Measurements from ENCODE around the gene MEST.

MEST gene

DNA sequence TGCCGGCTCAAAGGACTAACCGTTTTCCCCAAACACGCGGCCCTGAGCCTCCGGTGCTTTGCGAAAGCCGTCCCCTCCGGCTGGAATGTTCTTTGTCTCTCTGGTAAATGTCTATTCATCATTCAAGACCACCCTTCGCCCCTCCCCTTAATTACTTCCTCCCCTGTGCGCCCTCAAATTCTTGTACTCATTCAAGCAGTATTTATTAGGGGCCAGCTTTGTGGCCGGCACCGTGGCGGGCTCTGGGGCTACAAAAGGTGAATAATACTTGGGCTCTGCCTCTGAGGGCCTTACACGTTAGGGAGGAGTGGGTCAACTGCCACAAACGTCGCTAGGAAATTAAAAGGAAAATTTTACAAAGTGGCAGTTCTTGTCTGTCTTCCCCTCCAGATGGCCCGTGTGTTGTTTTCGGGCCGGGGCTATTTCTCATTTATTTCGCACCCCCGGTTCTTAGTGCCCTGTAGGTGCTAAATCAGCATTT lies 1.5 kb upstream of the MEST start:
- no peak overlapping the region for H3K4me3 ChIP-seq (ENCODE audit: low read depth, low read length)
- no peak for DNase-seq (ENCODE audit: low read depth)
- TF ChIP-seq CTCF (IDR thresholded peaks at IDR 0.05; ENCODE audit: low read depth, low read length, missing control alignments) = no peak

- H3K4me3 ChIP-seq (ENCODE audit: low read depth, low read length) = peak overlapping the region; percentile 26
- TF ChIP-seq CTCF (IDR thresholded peaks at IDR 0.05; ENCODE audit: low read depth, low read length, missing control alignments) = peak; percentile 46
- no peak for DNase-seq (ENCODE audit: low read depth)
Measured at GRCh38 chr7:130490888-130491804, 739 bp upstream of the MEST start.

- DNase-seq (ENCODE audit: low read depth) = no peak
- no peak overlapping the region for H3K4me3 ChIP-seq (ENCODE audit: low read depth, low read length)
- TF ChIP-seq CTCF (IDR thresholded peaks at IDR 0.05; ENCODE audit: low read depth, low read length, missing control alignments) = no peak
Measured at GRCh38 chr7:130492523-130493274, 814 bp downstream of the MEST start.

DNA sequence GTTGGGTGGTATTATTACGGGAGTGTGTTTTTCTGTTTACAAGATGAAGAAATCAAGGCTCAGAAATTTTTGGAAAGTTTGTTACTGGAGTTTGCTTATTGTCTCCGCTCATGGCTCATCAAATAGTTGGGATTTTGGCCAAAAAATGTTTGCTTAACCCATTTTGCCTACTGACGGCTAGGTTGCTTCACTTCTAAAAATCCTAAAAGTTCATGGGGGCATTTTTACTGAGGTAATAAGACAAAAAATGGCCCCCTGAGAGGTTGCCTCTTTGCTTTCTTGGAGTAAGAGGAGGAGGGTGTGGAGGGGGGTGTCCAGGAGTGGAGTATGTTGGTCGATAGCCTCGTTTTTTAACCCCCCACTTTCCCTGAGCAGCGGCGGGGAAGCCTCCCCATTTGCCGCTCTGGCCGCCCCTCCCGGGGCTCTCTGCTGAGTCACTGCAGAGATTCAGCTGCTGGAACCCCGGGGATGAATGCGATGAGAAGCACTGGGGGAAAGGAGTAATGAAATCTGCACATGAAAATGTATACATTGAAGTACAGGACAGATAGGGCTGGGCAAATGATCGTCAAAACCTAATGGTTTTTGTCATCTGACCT lies 1.5 kb downstream of the MEST start:
- no peak overlapping the region for H3K4me3 ChIP-seq (ENCODE audit: low read depth, low read length)
- DNase-seq (ENCODE audit: low read depth) = no peak
- no peak for TF ChIP-seq CTCF (IDR thresholded peaks at IDR 0.05; ENCODE audit: low read depth, low read length, missing control alignments)

DNA sequence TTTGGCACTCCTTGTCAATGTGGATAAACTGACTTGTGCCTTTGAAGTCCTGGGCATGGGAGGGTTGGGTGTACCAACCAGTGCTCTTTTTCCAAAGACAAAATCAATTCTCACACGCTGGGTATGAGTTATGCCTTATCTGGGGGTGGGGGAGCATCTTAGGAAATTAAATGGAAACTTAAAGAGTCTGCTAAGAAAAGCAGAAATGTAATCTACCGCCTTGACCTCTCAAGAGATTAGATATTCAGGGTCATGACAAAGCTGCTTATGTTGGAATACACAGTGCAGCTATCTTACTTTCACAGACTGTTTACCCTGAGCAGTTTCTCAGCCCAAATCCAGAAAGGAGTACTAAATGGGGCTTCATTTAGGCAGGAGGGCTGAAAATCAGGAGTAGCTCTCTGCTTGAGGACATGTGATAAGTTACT lies 2.6 kb downstream of the MEST start:
- no peak overlapping the region for H3K4me3 ChIP-seq (ENCODE audit: low read depth, low read length)
- no peak for DNase-seq (ENCODE audit: low read depth)
- TF ChIP-seq CTCF (IDR thresholded peaks at IDR 0.05; ENCODE audit: low read depth, low read length, missing control alignments) = no peak

GRCh38 chr7:130500463-130500862 lies 8.6 kb downstream of the MEST start:
- no peak for DNase-seq (ENCODE audit: low read depth)
- no peak overlapping the region for H3K4me3 ChIP-seq (ENCODE audit: low read depth, low read length)
- no peak for TF ChIP-seq CTCF (IDR thresholded peaks at IDR 0.05; ENCODE audit: low read depth, low read length, missing control alignments)
